ENCODE results near the gene ZFYVE1.
"Not testable (repeated sequence)": the region's sequence is repeated elsewhere in the genome, so short reads cannot be mapped to it uniquely, and the experiment has no call there.

ZFYVE1 gene

DNA sequence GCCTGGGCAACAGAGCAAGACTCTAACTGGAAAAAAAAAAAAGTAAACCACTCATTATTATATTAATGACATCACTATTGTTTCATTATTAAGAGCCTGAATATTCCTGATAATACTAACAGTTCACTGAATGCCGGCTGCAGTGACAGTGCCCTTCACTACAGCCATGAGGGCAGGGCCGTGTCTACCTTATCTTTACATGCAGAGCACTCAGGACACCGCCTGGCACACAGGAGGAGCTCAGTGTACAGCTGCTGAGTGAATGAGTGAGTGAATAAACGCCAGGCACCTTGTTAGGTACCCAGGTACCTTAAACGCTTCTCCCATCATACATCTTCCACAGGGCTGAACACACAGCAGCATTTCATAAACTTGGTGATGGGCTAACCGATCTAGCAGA, 23.2 kb downstream of the ZFYVE1 start:
- DNase-seq: no peak

DNA sequence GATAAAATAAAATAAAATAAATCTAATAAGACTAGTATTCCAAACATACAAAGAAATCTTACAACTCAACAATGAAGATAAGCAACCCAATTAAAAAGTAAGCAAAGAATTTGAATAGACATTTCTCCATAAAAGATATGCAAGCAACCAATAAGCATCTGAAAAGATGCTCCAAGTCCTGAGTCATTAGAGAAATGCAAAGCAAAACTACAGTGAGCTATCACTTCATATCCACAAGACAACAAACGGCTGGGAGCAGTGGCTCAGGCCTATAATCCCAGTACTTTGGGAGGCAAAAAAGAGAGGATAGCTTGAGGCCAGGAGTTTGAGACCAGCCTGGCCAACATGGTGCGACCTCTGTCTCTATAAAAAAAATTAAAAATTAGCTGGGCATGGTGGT, 26.8 kb downstream of the ZFYVE1 start:
- DNase-seq: no peak

DNA sequence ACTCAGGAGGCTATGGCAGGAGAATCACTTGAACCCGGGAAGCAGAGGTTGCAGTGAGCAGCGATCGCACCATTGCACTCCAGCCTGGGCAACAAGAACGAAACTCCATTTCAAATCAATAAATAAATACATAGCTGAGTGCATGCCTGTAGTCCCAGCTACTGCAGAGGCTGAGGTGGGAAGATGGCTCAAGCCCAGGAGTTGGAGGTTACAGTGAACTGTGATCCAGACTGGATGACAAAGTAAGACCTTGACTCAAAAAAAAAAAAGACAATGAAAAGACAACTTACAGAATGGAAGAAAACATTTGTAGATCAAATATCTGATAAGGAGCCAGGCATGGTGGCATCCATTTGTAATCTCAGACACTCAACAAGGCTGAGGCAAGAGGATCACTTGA, 27.6 kb downstream of the ZFYVE1 start:
- no peak for DNase-seq

DNA sequence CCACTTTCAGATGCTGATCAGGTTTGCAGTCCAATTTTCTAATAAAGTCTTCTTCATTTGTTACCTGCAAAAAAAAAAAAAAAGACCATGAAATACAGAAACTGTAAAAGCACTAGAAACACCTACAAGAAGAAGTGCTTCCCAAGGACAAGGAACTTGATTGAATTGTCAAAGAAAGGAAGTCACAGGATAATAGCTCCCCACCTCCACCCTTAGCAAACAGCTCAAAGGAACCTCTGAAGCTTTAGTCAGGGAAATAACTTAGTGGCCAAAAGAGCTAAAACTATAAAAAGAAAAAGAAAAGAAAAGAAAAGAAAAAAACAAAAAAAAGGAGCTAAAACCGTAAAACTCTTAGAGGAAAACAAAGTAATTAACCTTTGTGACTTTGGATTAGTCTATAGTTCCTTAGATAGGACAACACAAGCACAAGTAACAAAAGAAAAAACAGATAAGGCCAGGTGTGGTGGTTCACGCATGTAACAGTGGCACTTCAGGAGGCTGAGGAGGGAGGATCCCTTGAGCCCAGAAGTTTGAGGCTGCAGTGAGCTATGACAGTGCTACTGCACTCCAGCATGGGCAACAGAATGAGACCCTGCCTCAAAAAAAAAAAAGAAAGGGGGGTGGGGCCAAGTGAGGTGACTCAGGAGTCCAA, 28.5 kb downstream of the ZFYVE1 start:
- DNase-seq: no peak

DNA sequence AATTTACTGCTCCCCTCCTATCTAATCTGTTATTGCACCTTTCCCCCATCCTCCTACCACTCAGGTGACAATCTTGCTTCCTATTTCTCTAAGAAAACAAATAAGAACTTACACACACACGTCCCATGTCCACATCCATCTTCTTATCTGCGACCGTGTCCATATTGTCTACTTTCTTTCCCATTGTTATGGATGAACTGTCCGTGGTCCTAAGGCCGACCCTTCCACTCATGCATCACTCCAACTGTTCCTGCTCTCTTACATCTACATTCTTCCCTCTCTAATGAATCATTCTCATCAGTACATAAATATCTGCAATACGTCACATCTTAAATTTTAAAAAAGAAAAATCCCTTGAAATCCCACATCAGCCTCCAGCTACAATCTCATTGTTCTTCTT, 30.0 kb downstream of the ZFYVE1 start:
- no peak for DNase-seq

DNA sequence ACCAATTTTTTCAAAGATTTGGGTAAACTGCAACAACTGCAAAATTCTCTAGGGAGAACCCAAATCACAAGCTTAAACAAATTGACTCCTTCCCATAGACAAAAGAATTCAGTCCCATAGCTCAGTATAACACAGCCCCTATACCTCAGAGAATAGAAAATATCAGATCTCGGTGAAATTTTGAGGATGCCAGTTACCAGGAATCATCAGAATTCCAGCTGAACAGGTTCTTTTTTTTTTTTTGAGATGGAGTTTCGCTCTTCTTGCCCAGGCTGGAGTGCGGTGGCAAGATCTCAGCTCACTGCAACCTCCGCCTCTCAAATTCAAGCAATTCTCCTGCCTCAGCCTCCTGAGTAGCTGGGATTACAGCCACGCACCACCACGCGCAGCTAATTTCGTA, 36.7 kb downstream of the ZFYVE1 start:
- DNase-seq: no peak

GRCh38 chr14:72986857-72987256, 40.0 kb downstream of the ZFYVE1 start:
- no peak for DNase-seq

DNA sequence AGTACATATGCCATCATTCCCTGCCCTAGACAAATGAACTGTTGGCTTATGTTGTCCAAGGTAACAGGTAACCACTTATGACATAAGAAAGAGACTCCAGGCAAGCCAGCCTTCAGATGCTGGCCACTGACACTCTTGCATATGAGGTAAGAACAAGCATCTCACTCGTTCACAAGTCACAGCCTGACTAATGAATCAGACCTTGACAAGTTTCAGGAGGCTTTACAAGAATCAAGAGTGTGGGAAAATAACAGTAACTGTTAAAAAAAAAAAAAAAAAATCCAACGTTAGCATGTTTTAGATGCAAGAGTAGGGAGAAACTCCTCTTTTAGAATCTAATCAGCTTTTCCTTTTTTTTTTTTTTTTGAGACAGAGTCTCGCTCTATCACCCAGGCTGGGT, 40.7 kb downstream of the ZFYVE1 start:
- DNase-seq: no peak

- DNase-seq: no peak
Observed at GRCh38 chr14:72982146-72982708, 44.7 kb downstream of the ZFYVE1 start.

DNA sequence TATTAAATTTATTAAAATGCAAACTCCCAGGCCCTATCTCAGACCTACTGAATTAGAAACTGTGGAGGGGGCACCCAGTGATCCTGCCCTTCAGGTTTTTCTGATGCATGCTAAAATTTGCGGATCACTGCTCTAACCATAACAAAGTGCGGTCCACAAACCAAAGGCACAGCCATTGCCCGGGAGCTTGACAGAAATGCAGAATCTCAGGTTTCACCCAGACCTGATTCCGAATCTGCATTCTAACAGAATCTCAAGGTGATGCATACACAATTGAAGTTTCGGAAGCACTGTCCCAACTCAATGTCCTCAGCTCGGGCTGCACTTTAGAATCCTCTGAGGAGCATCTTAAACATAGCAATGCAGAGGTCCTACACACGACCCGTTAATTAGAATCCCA, 46.0 kb downstream of the ZFYVE1 start:
- no peak for DNase-seq

DNA sequence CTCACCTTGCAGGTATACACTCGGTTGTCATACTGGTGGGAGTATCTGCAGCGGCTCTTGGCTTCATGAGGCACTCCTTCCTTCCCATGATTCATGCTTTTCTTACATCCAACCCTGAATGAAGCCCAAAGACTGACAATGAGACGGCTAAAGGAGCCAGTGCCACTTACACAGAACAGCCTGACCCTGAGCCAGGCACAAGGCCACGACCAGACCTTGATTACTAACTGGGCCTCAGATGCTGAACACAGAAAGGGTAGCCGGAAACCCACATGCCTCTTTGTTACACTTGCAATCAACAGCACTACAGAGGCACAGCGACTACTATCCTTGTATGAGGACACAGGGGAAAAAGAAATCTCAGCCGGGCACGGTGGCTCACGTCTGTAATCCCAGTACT, 48.0 kb downstream of the ZFYVE1 start:
- DNase-seq: no peak

GRCh38 chr14:72975770-72976169, 51.1 kb downstream of the ZFYVE1 start:
- no peak for DNase-seq

- DNase-seq: no peak
Observed at GRCh38 chr14:72974661-72975060, 52.2 kb downstream of the ZFYVE1 start.

- DNase-seq: no peak
Observed at GRCh38 chr14:72970824-72971434, 56.0 kb downstream of the ZFYVE1 start.

DNA sequence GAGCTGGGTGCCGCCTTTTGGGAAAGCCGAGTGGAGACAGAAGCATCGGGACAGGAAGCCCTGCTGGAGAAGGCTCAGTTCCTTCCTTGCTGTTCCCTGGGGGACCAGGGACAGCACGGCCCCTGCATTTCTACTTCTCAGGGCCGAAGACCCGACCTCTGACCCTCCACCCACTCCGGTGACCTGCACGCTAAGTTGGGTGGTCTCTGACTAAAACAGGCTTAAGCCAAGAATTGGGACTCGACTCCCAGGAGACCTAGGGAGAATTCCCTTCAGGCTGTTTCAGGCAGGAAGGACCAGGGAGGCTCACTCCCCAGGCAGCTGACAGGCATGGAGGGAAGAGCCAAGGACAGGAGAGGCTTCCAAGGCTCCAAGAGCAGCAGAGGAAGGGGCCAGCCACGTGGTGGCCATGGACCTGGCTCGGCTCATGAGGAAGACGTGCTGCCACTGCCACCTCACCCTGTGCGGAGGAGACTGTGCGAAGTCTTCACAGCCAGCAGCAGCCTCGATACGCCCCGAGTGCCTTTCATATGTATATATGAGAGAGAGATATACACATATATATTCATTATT, 56.8 kb downstream of the ZFYVE1 start:
- DNase-seq: no peak

- DNase-seq: no peak
Observed at GRCh38 chr14:72968316-72968715, 58.6 kb downstream of the ZFYVE1 start.

GRCh38 chr14:72966038-72966437, 60.9 kb downstream of the ZFYVE1 start:
- no peak for DNase-seq

DNA sequence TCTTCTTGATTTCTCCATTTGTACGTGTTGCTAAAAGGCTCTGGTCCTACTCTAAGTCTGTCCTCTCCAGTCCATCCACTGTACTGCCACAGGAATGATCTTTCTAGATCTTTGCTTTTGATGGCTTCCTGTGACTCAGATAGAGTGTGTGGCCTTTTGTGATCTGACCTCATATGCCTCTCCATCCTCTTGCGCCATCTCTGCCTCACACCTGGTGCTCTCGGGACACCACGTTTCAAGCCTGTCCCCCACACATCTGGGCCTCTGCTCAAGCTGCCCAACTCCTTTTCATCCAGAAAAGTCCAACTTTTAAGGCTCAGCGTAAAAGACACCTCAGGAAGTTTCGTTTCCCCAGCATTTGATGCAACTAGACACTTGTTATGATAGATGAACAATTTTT, 61.7 kb downstream of the ZFYVE1 start:
- DNase-seq: no peak

GRCh38 chr14:72962829-72963312, 64.0 kb downstream of the ZFYVE1 start:
- no peak for DNase-seq

DNA sequence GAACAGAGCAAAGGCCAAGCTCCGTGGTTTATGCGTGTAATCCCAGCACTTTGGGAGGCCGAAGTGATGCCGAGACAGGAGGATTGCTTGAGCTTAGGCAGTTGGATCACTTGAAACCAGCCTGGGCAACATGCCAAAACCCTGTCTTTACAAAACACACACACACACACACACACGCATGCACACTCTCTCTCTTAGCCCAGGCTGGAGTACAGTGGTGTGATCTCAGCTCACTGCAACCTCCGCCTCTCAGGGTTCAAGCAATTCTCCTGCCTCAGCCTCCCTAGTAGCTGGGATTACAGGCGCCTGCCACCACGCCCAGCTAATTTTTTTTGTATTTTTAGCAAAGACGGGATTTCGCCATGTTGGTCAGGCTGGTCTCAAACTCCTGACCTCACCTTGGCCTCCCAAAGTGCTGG, 64.6 kb downstream of the ZFYVE1 start:
- DNase-seq: not testable (repeated sequence)

DNA sequence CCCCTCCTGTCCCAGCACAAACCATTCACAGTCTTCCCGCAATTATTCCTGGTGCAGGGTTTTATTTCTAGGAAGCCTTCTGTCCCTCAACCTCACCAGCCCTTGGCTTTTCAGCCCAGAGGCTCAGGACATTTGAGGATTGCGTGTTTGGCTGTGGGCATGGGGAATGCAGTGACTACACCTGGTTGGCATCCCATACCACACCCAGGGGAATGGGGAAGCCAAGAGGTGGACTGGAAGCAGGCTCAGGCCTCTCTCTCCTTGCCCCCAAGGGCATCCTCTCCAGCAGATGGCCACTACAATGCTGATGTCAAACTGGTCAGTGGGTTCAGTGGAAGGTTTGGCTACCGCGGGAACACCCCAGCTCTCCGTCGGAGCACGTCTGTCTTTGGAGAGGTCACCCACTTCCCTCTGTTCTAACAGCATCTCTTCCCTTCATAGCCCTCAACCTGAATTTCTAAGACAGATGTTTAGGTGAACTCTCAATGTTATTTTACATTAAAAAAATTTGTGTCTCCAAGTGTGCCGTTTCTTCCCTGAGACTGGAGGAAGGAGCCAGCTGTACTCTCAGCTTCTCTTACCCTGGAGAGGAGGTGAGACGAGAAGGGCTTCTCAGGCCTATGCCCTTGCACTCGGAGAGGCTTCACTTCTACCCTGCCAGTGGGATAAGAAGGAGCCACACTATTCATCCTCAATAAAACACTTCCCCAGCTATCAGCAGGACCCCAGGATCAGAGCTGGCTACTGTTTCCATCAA, 65.1 kb downstream of the ZFYVE1 start:
- no peak for DNase-seq

- DNase-seq: not testable (repeated sequence)
Observed at GRCh38 chr14:72961016-72961415, 65.9 kb downstream of the ZFYVE1 start.

DNA sequence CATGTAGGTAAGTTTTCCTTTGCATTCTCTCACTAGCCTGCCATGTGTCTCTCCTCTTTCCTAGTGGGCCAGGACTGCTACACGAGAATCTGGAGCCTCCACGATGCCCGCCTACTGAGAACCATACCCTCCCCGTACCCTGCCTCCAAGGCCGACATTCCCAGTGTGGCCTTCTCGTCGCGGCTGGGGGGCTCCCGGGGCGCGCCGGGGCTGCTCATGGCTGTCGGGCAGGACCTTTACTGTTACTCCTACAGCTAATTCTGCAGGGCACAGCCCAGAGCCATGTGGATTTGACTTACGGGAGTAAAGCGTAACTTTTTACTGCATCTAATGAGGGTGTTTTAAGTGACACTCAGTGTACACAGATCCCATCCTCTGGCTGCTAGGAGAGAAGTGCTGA, 68.4 kb downstream of the ZFYVE1 start:
- no peak for DNase-seq
